ENCODE data around the gene ZNF780A.

- TF ChIP-seq EGR1 (IDR thresholded peaks at IDR 0.05) (no peak), EP300 (IDR thresholded peaks at IDR 0.05; ENCODE audit: borderline replicate concordance) (no peak), TAF1 (IDR thresholded peaks at IDR 0.05; ENCODE audit: low read depth) (no peak), RAD21 (IDR thresholded peaks at IDR 0.05; ENCODE audit: low read depth) (no peak), TCF12 (IDR thresholded peaks at IDR 0.05; ENCODE audit: low read depth) (no peak), YY1 (IDR thresholded peaks at IDR 0.05; ENCODE audit: low read depth) (no peak), CREB1 (IDR thresholded peaks at IDR 0.05; ENCODE audit: low read depth) (no peak), NFIC (IDR thresholded peaks at IDR 0.05) (no peak), CEBPB (IDR thresholded peaks at IDR 0.05) (no peak), ZBTB7A (IDR thresholded peaks at IDR 0.05; ENCODE audit: low read depth) (no peak), REST (IDR thresholded peaks at IDR 0.05; ENCODE audit: low read depth) (no peak), FOXM1 (IDR thresholded peaks at IDR 0.05; ENCODE audit: borderline replicate concordance, low read depth) (no peak)
- TF ChIP-seq, protein P1, sequence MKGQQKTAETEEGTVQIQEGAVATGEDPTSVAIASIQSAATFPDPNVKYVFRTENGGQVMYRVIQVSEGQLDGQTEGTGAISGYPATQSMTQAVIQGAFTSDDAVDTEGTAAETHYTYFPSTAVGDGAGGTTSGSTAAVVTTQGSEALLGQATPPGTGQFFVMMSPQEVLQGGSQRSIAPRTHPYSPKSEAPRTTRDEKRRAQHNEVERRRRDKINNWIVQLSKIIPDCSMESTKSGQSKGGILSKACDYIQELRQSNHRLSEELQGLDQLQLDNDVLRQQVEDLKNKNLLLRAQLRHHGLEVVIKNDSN (IDR thresholded peaks at IDR 0.05), result no peak
- TF ChIP-seq, protein P2, sequence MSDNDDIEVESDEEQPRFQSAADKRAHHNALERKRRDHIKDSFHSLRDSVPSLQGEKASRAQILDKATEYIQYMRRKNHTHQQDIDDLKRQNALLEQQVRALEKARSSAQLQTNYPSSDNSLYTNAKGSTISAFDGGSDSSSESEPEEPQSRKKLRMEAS (IDR thresholded peaks at IDR 0.05), result no peak
Measured at GRCh38 chr19:40136818-40137217, 46.1 kb upstream of the ZNF780A start.
